Hematopoietic multipotent progenitor cell treated with erythropoietin and hydrocortisone succinate and interleukin-3 and kit ligand, for 4 days (in vitro differentiated cells): ENCODE data around the gene TRABD2A.
A peak's percentile ranks its signal among the peaks of the same experiment; 100 is the strongest.

Experiments used
- DNase-seq: peaks from one replicate; pipeline ENCODE4 v3.0.0-alpha.2; 2015

TRABD2A gene

GRCh38 chr2:84904717-84905174 is 23.9 kb upstream of the TRABD2A start:
- peak; percentile 79 for DNase-seq

DNA sequence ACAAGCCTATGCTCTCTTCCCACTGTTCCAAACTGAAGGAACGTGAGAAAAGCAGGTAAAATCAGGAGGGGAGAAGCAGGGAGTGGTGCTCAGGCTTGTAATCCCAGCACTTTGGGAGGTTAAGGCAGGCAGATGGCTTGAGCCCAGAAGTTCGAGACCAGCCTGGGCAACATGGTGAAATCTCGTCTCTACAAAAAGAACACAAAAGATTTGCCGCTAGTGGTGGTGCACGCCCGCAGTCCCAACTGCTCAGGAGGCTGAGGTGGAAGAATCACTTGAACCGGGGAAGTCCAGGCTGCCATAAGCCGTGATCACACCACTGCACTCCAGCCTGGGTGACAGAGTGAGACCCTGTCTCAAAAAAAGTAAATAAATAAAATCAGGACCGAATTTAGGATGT is 23.3 kb upstream of the TRABD2A start:
- no peak for DNase-seq

GRCh38 chr2:84902526-84902925 is 21.6 kb upstream of the TRABD2A start:
- no peak for DNase-seq

DNA sequence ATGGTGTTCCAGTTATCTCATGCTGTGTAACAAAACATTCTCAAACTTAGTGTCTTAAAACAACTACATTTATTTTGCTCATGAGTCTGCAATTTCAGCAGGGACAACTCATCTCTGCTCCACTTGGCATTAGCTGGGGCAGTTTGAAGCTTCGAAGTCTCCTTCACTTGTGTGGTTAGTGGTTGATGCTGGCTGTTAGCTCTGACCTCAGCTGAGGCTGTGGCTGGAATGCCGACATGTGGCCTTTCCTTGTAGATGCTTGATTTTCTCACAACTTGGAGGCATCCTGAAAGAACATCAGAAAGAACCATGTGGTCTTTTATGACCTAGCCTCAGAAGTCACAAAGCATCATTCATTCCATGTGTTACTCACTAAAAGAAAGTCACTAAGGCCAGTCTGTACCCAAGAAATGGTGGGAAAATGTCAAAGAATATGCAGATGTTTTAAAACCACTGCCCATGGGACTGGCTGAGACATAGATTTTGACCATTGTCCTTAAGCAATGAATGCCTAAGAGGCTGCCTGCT is 20.8 kb upstream of the TRABD2A start:
- peak; percentile 44 for DNase-seq

GRCh38 chr2:84900971-84901370 is 20.1 kb upstream of the TRABD2A start:
- peak; percentile 51 for DNase-seq

DNA sequence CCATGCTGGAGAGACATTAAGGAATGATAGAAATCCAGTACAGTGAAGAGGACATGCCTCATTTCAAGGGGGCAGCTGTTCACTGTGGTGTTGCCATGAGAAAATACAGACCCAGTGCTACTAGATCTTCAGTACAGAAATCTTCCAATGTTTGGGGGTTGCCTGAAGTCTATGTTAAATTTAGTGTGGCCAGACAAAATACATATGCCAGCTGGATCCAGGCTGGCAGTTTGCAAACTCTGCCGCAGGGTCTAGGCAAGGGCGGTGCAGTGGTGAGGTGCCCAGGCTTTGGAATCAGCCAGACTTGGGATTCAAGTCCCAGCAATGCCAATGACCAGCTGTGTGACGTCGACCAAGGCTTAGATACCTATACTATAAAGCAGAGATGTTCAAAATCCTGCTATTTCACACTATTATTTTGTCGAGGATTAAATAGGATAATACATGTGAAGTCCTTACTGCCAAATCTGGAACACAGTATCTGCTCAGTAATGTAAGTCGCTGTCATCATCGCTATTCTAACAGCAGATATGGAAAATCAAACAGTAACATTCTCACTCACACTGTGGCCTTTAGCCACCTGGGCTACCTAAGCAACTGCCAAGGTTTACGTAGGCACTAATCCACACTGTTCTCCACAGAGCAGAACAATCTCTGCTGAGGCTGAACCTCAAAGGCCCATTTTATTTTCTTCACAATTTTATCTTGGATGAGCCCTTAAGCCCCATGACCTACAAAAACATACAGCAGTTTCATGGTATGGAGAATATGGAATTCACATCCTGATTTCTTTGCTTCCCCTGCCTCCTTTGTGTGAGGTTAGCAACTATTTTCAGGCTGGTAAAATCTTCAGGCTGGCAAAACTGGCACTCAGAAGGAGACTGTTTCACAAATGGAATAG is 18.7 kb upstream of the TRABD2A start:
- DNase-seq = no peak

GRCh38 chr2:84897773-84898172 is 16.9 kb upstream of the TRABD2A start:
- DNase-seq = no peak

- no peak for DNase-seq
These were observed 15.7 kb upstream of the TRABD2A start for GRCh38 chr2:84896567-84896966.

DNA sequence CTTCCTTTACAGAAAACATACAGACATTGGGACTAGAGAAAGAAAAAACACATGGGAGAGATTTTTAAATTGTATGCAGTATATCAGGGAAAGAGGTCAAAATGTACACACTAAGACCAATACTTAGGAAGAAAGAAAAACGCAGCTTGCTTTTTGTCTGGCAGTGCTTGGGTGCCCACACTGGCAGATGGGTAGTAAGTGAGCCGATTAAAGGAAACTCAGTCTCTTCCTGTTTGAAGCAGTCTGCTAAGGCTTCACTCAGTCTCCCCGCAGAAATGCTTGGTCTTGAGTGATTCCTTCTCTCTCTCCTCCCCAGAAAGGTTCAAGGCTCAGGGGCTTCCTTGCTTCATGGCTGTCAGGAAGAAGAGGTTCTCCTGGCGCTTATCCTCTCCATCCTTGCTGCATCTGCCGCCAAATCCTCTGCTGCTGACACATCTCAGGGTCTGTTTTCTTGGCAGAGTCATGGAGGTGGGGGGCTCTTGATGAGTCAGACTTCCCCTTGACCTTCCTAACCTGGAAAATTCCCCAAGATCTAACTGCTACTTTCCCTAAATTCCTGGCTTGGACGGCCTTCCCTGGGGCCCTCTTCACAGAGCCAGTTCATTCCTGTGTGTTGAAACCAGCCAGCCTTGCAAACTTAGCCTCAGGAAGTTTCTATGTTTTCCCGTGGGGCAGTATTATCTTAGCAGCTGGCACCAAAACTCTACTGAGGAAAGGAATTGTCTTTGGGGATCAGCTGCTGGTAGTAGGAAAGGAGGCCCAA is 14.1 kb upstream of the TRABD2A start:
- DNase-seq = peak; percentile 56

DNA sequence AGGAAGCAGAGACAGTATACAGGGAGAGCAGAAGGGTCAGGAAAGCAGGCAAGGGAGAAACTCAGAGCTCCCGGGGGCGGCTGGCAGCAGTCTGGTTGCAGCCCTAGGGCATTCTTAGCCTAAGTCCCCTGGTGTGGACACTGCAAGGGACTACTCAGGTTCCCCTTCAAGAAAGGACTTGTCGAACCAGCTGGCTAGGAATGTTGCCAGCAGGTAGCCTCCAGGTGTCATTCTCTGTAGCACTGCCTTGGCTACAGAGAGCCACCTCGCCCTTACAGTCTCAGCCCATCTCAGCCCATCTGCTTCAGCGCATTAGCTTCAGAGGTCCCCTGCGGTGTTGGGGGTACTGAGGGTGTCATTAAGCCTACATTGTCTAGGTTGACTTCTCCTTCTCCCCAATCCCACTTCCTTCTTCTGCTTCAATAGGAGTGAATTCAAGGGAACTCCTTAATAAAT is 13.3 kb upstream of the TRABD2A start:
- DNase-seq = no peak

DNA sequence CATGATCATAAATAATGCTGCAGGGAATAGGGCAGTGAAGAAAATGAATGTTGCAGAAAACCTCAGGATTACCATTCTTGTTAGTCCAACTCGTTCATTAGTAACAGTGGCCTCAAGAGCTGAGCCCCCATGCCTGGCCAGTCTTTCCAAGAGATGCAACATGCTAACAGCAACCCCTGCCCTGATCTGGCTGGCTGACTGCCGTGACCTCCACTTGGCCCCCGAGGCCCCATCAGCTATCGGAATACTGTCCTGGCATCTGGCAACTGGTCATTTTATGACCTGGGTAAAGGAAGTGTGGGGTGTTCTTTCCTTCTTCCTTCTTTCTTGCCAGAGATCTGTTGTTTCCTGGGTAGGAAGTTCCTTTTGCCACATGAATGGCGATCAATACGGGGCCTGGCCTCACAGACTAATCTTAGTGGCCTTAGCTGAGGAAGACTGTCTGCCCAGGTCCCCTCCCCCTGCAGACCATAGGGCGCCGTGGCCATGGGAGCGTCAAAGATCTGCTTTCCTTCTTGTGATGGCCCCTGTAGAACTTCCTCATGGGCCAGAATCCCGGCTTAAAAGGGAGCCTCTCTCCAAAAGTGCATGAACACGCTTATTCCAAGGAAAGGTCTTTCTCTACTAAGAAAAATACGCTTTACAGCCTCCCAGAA is 10.6 kb upstream of the TRABD2A start:
- no peak for DNase-seq

- no peak for DNase-seq
These were observed 8.4 kb upstream of the TRABD2A start for GRCh38 chr2:84889332-84889731.

DNA sequence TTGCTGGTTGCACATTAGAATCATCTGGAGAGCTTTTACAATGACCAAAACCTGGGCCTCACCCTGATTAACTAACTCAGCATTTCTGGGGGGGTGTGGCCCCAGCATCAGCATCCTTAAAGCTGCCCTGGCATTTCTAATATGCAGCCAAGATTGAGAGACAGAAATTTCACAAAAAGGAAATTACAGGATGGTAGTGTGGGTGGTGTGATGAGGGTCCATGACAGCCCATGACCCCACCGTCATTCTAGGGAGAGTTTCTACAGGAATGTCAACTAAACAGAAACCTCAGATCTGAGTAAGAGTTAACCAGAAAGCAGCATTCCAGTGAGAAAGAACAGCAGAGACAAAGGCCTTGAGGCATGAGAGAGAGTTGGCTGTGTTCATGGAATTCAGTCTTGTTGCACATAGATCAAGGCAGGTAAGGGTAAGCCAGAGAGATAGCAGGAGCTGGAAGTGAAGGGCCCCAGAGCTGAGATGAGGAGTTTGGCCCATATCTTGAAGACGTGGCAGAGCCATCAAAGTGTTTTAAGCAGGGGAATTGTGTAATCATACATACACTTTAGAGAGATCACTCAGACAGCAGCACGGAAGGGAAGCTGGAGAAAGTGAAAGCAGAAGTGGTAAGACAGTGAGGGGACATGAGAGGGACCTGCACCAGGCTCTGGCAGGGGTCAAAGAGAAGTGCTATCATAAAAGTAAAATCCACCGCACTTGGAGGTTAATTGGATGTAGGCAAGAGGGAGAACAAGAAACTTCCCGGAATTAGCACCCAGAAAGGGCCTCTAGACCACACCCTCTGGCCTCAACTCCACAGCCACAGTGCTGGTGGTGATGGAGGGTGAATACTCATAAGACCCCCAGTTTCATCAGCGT is 7.8 kb upstream of the TRABD2A start:
- peak; percentile 88 for DNase-seq

- DNase-seq = no peak
These were observed 5.9 kb upstream of the TRABD2A start for GRCh38 chr2:84886791-84887190.

- no peak for DNase-seq
These were observed 4.2 kb upstream of the TRABD2A start for GRCh38 chr2:84885111-84885510.

- no peak for DNase-seq
These were observed 3.6 kb upstream of the TRABD2A start for GRCh38 chr2:84884449-84884848.

- no peak for DNase-seq
These were observed 2.1 kb upstream of the TRABD2A start for GRCh38 chr2:84882775-84883550.

GRCh38 chr2:84882414-84882738 is 1.5 kb upstream of the TRABD2A start:
- DNase-seq = no peak

GRCh38 chr2:84881581-84882413 is 913 bp upstream of the TRABD2A start:
- peak; percentile 92 for DNase-seq

DNA sequence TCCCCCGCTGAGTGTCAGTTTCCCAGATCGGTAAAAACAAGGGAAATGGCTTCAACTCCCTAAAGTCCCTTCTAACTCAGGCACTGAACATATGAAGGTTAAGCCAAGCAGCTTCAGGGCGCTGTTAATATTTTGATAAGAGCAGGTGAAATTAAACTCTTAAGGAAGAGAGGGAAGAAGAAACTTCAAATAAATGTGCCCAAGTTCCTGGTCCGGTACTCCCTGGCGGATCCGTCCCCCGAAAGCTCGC is 564 bp downstream of the TRABD2A start:
- no peak for DNase-seq
